Loucy (cell line): ENCODE measurements around the gene YAP1.

Experiments used
- EZH2phosphoT487 ChIP-seq: fragments of 200-600 bp; IDR thresholded peaks from 2 replicates; pipeline ENCODE4 v1.6.1; 2018; ENCODE audit warnings: antibody characterized with exemption, mild to moderate bottlenecking, moderate library complexity, borderline replicate concordance
- TF ChIP-seq, protein P1 (sequence below): fragments of 200-600 bp; sonication (generic); conservative IDR thresholded peaks from 2 replicates; pipeline ENCODE4 v1.5.1; 2014; ENCODE audit warnings: mild to moderate bottlenecking, antibody characterized with exemption, low read length

DNA sequence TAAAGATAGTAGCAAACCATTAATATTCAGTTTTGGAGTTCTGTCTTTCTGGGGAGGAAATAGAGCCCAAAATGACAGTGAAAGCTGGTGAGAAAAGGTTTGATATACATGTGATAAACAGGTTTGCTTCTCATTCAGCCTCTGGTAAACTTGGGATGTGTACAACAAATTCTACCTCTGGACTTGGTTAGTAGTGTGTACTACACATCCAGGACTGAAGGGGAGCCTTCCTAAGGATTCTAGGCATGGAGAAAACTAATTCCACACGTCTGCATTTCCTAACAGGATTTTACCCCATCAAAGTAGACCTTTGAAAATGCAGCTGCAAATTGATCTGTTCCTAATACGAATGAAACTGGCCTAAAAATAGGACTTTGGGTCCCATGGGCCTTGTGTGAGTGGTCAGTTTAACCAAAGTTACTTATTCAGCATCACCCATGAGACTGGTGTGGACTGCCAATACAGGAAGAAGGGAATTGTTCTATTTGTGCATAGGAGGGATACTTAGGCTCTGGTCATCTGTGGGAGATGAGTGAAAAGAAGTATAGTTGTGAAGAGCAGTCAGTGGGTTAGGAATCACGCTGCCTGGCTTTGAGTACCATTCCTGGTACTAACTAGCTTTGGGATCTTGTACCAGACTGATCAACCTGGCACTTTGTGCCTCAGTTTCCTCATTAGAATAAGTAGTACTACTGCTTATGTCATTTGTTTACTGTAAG is 74.2 kb downstream of the YAP1 start:
- TF ChIP-seq, protein P1, sequence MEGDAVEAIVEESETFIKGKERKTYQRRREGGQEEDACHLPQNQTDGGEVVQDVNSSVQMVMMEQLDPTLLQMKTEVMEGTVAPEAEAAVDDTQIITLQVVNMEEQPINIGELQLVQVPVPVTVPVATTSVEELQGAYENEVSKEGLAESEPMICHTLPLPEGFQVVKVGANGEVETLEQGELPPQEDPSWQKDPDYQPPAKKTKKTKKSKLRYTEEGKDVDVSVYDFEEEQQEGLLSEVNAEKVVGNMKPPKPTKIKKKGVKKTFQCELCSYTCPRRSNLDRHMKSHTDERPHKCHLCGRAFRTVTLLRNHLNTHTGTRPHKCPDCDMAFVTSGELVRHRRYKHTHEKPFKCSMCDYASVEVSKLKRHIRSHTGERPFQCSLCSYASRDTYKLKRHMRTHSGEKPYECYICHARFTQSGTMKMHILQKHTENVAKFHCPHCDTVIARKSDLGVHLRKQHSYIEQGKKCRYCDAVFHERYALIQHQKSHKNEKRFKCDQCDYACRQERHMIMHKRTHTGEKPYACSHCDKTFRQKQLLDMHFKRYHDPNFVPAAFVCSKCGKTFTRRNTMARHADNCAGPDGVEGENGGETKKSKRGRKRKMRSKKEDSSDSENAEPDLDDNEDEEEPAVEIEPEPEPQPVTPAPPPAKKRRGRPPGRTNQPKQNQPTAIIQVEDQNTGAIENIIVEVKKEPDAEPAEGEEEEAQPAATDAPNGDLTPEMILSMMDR, result no peak
- no peak for TF ChIP-seq EZH2phosphoT487
